Memory B cell (primary cell): ENCODE measurements around the gene ATP10D.
"Not testable (repeated sequence)": the region's sequence is repeated elsewhere in the genome, so short reads cannot be mapped to it uniquely, and the experiment has no call there.

Experiments used
- ATAC-seq: fragments of 150-1000 bp; cut with Tn5 transposase; 2 replicates; pipeline ENCODE4 v1.10.0; 2021; ENCODE audit warnings: low read depth, mild to moderate bottlenecking, moderate library complexity
- DNase-seq, 2 donors: peaks; one replicate each; pipeline ENCODE4 v3.0.0; 2022; ENCODE audit warnings: low spot score in 2 of 2
- H3K27ac Mint-ChIP-seq: one replicate; pipeline ENCODE4 v1.8.0; 2022; ENCODE audit warnings: mild to moderate bottlenecking, moderate library complexity, mixed read lengths
- H3K27me3 Mint-ChIP-seq: one replicate; pipeline ENCODE4 v1.8.0; 2022; ENCODE audit warnings: mixed read lengths
- H3K36me3 Mint-ChIP-seq: one replicate; pipeline ENCODE4 v1.8.0; 2022; ENCODE audit warnings: mild to moderate bottlenecking, mixed read lengths
- H3K4me1 Mint-ChIP-seq: one replicate; pipeline ENCODE4 v1.8.0; 2022; ENCODE audit warnings: mixed read lengths
- H3K4me3 Mint-ChIP-seq: one replicate; pipeline ENCODE4 v1.8.0; 2022; ENCODE audit warnings: mild to moderate bottlenecking, moderate library complexity, mixed read lengths
- H3K9me3 Mint-ChIP-seq: one replicate; pipeline ENCODE4 v1.8.0; 2022; ENCODE audit warnings: mixed read lengths

ATP10D gene

GRCh38 chr4:47534772-47535171 lies 49.7 kb downstream of the ATP10D start:
- Mint-ChIP-seq H3K9me3 (no peaks in the 10 kb centered on the region), H3K4me3 (no peak overlapping the region), H3K27me3 (no peaks in the 10 kb centered on the region), H3K36me3 (peaks cover 39% of the 10 kb centered on the region), H3K4me1 (peaks cover 27% of the 10 kb centered on the region), H3K27ac (no peak overlapping the region)
- no peak for DNase-seq
- ATAC-seq = no peak

GRCh38 chr4:47535567-47536147 lies 50.6 kb downstream of the ATP10D start:
- DNase-seq (no peak), ATAC-seq (no peak)
- Mint-ChIP-seq H3K4me1 (peaks cover 22% of the 10 kb centered on the region), H3K27ac (no peak overlapping the region), H3K36me3 (peaks cover 38% of the 10 kb centered on the region), H3K9me3 (no peaks in the 10 kb centered on the region), H3K27me3 (no peaks in the 10 kb centered on the region), H3K4me3 (no peak overlapping the region)

- Mint-ChIP-seq H3K4me1 (peaks cover 10% of the 10 kb centered on the region), H3K4me3 (no peak overlapping the region), H3K27ac (no peak overlapping the region), H3K27me3 (no peaks in the 10 kb centered on the region), H3K9me3 (no peaks in the 10 kb centered on the region), H3K36me3 (peaks cover 48% of the 10 kb centered on the region)
- DNase-seq = no peak
- ATAC-seq = no peak
Measured at GRCh38 chr4:47536966-47537365, 51.9 kb downstream of the ATP10D start.

- H3K36me3 Mint-ChIP-seq = peaks cover 45% of the 10 kb centered on the region
- no peaks in the 10 kb centered on the region for H3K27me3 Mint-ChIP-seq
- H3K27ac Mint-ChIP-seq = no peak overlapping the region
- no peak overlapping the region for H3K4me3 Mint-ChIP-seq
- no peak for ATAC-seq
- H3K4me1 Mint-ChIP-seq = no peaks in the 10 kb centered on the region
- no peaks in the 10 kb centered on the region for H3K9me3 Mint-ChIP-seq
- DNase-seq = no peak
Measured at GRCh38 chr4:47538111-47538824, 53.2 kb downstream of the ATP10D start.

- Mint-ChIP-seq H3K36me3 (peaks cover 43% of the 10 kb centered on the region), H3K9me3 (no peaks in the 10 kb centered on the region), H3K4me1 (no peaks in the 10 kb centered on the region), H3K27me3 (no peaks in the 10 kb centered on the region), H3K27ac (no peak overlapping the region), H3K4me3 (no peak overlapping the region)
- ATAC-seq (no peak), DNase-seq (no peak)
Measured at GRCh38 chr4:47538825-47539154, 53.7 kb downstream of the ATP10D start.

GRCh38 chr4:47542640-47543039 lies 57.6 kb downstream of the ATP10D start:
- peaks cover 47% of the 10 kb centered on the region for H3K36me3 Mint-ChIP-seq

GRCh38 chr4:47543331-47543730 lies 58.3 kb downstream of the ATP10D start:
- no peak for ATAC-seq
- H3K4me3 Mint-ChIP-seq = no peak overlapping the region
- no peak overlapping the region for H3K27ac Mint-ChIP-seq
- DNase-seq = no peak
- no peaks in the 10 kb centered on the region for H3K9me3 Mint-ChIP-seq
- no peaks in the 10 kb centered on the region for H3K27me3 Mint-ChIP-seq
- peaks cover 47% of the 10 kb centered on the region for H3K36me3 Mint-ChIP-seq
- H3K4me1 Mint-ChIP-seq = no peaks in the 10 kb centered on the region

More at GRCh38 chr4:47542640-47543039, 57.6 kb downstream of the ATP10D start:
- not testable (repeated sequence) for DNase-seq, H3K27me3 Mint-ChIP-seq, H3K27ac Mint-ChIP-seq, H3K4me3 Mint-ChIP-seq, H3K9me3 Mint-ChIP-seq, ATAC-seq, H3K4me1 Mint-ChIP-seq

- H3K27ac Mint-ChIP-seq, ATAC-seq, DNase-seq, H3K4me1 Mint-ChIP-seq, H3K4me3 Mint-ChIP-seq, H3K9me3 Mint-ChIP-seq, H3K27me3 Mint-ChIP-seq: not testable (repeated sequence)
- H3K36me3 Mint-ChIP-seq = peaks cover 32% of the 10 kb centered on the region
Measured at GRCh38 chr4:47550357-47550756, 65.3 kb downstream of the ATP10D start.

- no peak for ATAC-seq
- Mint-ChIP-seq H3K27me3 (no peaks in the 10 kb centered on the region), H3K36me3 (peaks cover 27% of the 10 kb centered on the region), H3K4me1 (no peaks in the 10 kb centered on the region), H3K4me3 (no peak overlapping the region), H3K9me3 (no peaks in the 10 kb centered on the region), H3K27ac (no peak overlapping the region)
- DNase-seq = no peak
Measured at GRCh38 chr4:47550899-47551548, 65.9 kb downstream of the ATP10D start.

- DNase-seq = no peak
- Mint-ChIP-seq H3K27me3 (no peaks in the 10 kb centered on the region), H3K9me3 (no peaks in the 10 kb centered on the region), H3K27ac (no peak overlapping the region), H3K4me3 (no peak overlapping the region), H3K36me3 (peaks cover 23% of the 10 kb centered on the region), H3K4me1 (no peaks in the 10 kb centered on the region)
- no peak for ATAC-seq
Measured at GRCh38 chr4:47551682-47552081, 66.6 kb downstream of the ATP10D start.

- H3K27me3 Mint-ChIP-seq = no peaks in the 10 kb centered on the region
- DNase-seq (no peak), ATAC-seq (no peak)
- peaks cover 2% of the 10 kb centered on the region for H3K4me1 Mint-ChIP-seq
- no peaks in the 10 kb centered on the region for H3K9me3 Mint-ChIP-seq
- H3K27ac Mint-ChIP-seq = no peak overlapping the region
- H3K36me3 Mint-ChIP-seq = peaks cover 18% of the 10 kb centered on the region
- H3K4me3 Mint-ChIP-seq = no peak overlapping the region
Measured at GRCh38 chr4:47553329-47554125, 68.5 kb downstream of the ATP10D start.

GRCh38 chr4:47555920-47556319 lies 70.8 kb downstream of the ATP10D start:
- H3K27me3 Mint-ChIP-seq, H3K9me3 Mint-ChIP-seq, H3K4me1 Mint-ChIP-seq, H3K4me3 Mint-ChIP-seq, ATAC-seq, H3K36me3 Mint-ChIP-seq, DNase-seq: not testable (repeated sequence)
- H3K27ac Mint-ChIP-seq = peak overlapping the region; percentile 20

GRCh38 chr4:47557255-47557654 lies 72.2 kb downstream of the ATP10D start:
- peaks cover 2% of the 10 kb centered on the region for H3K4me1 Mint-ChIP-seq
- H3K27ac Mint-ChIP-seq = no peak overlapping the region
- peaks cover 12% of the 10 kb centered on the region for H3K36me3 Mint-ChIP-seq
- H3K4me3 Mint-ChIP-seq = no peak overlapping the region
- no peaks in the 10 kb centered on the region for H3K9me3 Mint-ChIP-seq
- DNase-seq = no peak
- H3K27me3 Mint-ChIP-seq = no peaks in the 10 kb centered on the region
- no peak for ATAC-seq

- H3K9me3 Mint-ChIP-seq = no peaks in the 10 kb centered on the region
- H3K27me3 Mint-ChIP-seq = no peaks in the 10 kb centered on the region
- no peak overlapping the region for H3K4me3 Mint-ChIP-seq
- ATAC-seq (no peak), DNase-seq (no peak)
- H3K4me1 Mint-ChIP-seq = peaks cover 7% of the 10 kb centered on the region
- peak overlapping the region; percentile 67 for H3K27ac Mint-ChIP-seq
- H3K36me3 Mint-ChIP-seq = peaks cover 11% of the 10 kb centered on the region
Measured at GRCh38 chr4:47560682-47561081, 75.6 kb downstream of the ATP10D start.
